Measurements from ENCODE around the gene PSME2.

The PSME2 gene

GRCh38 chr14:24093901-24094840 is 52.2 kb downstream of the PSME2 start, which contains the start of gene PCK2:
Gene PCK2, plus strand, starts transcription at chr14:24094311. Its CDS starts 95 bp downstream, at chr14:24094406.
- DNase-seq (ENCODE audit: low read depth in 2 of 2) = peak; percentile 47 to 51

Data from stimulated activated CD8-positive, alpha-beta memory T cell treated with anti-CD3 and anti-CD28 coated beads, Interleukin-7, amount 100 ng/mL, for 1 hour (primary cell).